HepG2 (cell line): ENCODE results near the gene PDE3A. TPM values are rescaled to one million over a fixed set of nuclear protein-coding genes. Genes with fewer than 3 reads are reported as not detected.

Experiments used
- CREM ChIP-seq, 2 experiments: sonication (generic) in 1 of 2; formaldehyde crosslinking in 1 of 2; IDR thresholded peaks; 2 replicates each; pipeline versions ENCODE4 v1.4.0 to v1.6.1; 2016 to 2020; ENCODE audit warnings: antibody characterized with exemption in 1 of 2, mild to moderate bottlenecking in 1 of 2, missing genetic modification reagents in 1 of 2
- GPBP1L1 ChIP-seq: sonication (generic); formaldehyde crosslinking; IDR thresholded peaks from 2 replicates; pipeline ENCODE4 v1.5.0; 2020; ENCODE audit warnings: mild to moderate bottlenecking, missing genetic modification reagents
- HIC2 ChIP-seq: sonication (generic); formaldehyde crosslinking; IDR thresholded peaks from 2 replicates; pipeline ENCODE4 v1.9.0; 2022; ENCODE audit warnings: low read depth, missing genetic modification reagents
- IRF2 ChIP-seq: IDR thresholded peaks from 2 replicates; pipeline ENCODE4 v1.6.1; 2018; ENCODE audit warnings: missing genetic modification reagents, missing compliant biosample characterization
- RELA ChIP-seq: sonication (generic); formaldehyde crosslinking; IDR thresholded peaks from 2 replicates; pipeline ENCODE4 v1.4.0; 2020; ENCODE audit warnings: missing genetic modification reagents
- RERE ChIP-seq: IDR thresholded peaks from 2 replicates; pipeline ENCODE4 v1.6.1; 2016; ENCODE audit warnings: low read depth, missing genetic modification reagents, missing compliant biosample characterization
- SNAPC5 ChIP-seq: sonication (generic); formaldehyde crosslinking; IDR thresholded peaks from 2 replicates; pipeline ENCODE4 v1.8.1; 2023; ENCODE audit warnings: mild to moderate bottlenecking, missing genetic modification reagents, borderline replicate concordance
- SOX6 ChIP-seq, 2 experiments: fragments of 450-650 bp in 1 of 2; sonication (generic) in 1 of 2; formaldehyde crosslinking in 1 of 2; IDR thresholded peaks; 2 replicates each; pipeline versions ENCODE4 v1.4.0 to v1.6.1; 2017 to 2020; ENCODE audit warnings: antibody characterized with exemption in 1 of 2, mild to moderate bottlenecking in 1 of 2, missing genetic modification reagents in 1 of 2
- TOPORS ChIP-seq: sonication (generic); formaldehyde crosslinking; IDR thresholded peaks from 2 replicates; pipeline ENCODE4 v1.8.0; 2023; ENCODE audit warnings: mild to moderate bottlenecking, missing genetic modification reagents
- WIZ ChIP-seq: sonication (generic); formaldehyde crosslinking; IDR thresholded peaks from 2 replicates; pipeline ENCODE4 v1.5.1; 2020; ENCODE audit warnings: mild to moderate bottlenecking, missing genetic modification reagents
- ZBTB8A ChIP-seq: sonication (generic); formaldehyde crosslinking; IDR thresholded peaks from 2 replicates; pipeline ENCODE4 v1.4.0; 2020; ENCODE audit warnings: mild to moderate bottlenecking, low read depth, missing genetic modification reagents, borderline replicate concordance
- ZNF280B ChIP-seq: sonication (generic); formaldehyde crosslinking; IDR thresholded peaks from 2 replicates; pipeline ENCODE4 v1.5.0; 2020; ENCODE audit warnings: missing genetic modification reagents, mild to moderate bottlenecking, borderline replicate concordance
- ZNF282 ChIP-seq: fragments of 450-650 bp; IDR thresholded peaks from 2 replicates; pipeline ENCODE4 v1.6.1; 2018; ENCODE audit not compliant: partially characterized antibody
- ZNF788 ChIP-seq: sonication (generic); formaldehyde crosslinking; IDR thresholded peaks from 2 replicates; pipeline ENCODE4 v1.5.0; 2020; ENCODE audit warnings: mild to moderate bottlenecking, missing genetic modification reagents, borderline replicate concordance
- polyA plus RNA-seq, 8 experiments: library from polyadenylated mRNA; depleted of rRNA in 3 of 8; stranded (reverse) in 7 of 8; unstranded in 1 of 8; fragments of >200 nt; fragmentation: Illumina TruSeq in 4 of 8; extraction: Trizol in 4 of 8; gene quantifications; 2 replicates each; pipeline versions ENCODE4 v1.2.1 to v1.2.3, GENCODE V29; 2011 to 2016; ENCODE audit warnings: low read depth in 4 of 8, missing spikeins in 1 of 8, mixed read lengths in 1 of 8; ENCODE audit not compliant: insufficient read depth in 1 of 8
- total RNA-seq, 5 experiments: library from RNA; depleted of rRNA; stranded (reverse); fragments of >200 nt; fragmentation: Illumina TruSeq; extraction: Trizol; gene quantifications; 2 replicates each; pipeline ENCODE4 v1.2.3, GENCODE V29; 2016; ENCODE audit warnings: low read depth in 1 of 5

Gene PDE3A
- total and polyA plus RNA-seq, 2 of the 13 experiments (the other 11 are each of a cell fraction or from before 2014, with no cell fraction given), result 0.77 to 1.5 TPM

GRCh38 chr12:20345866-20346265 lies 22.5 kb upstream of the PDE3A start (continued):
- TF ChIP-seq HIC2, result no peak
- no peak for TF ChIP-seq ZNF282
- TF ChIP-seq ZNF788 (CRISPR knock-in tag), result no peak
- TF ChIP-seq SNAPC5 (CRISPR knock-in tag), result no peak
- no peak for TF ChIP-seq CREM (IDR thresholded peaks at IDR 0.05)
- TF ChIP-seq CREM (CRISPR knock-in tag; IDR thresholded peaks at IDR 0.05), result no peak
- no peak for TF ChIP-seq ZBTB8A (CRISPR knock-in tag)
- no peak for TF ChIP-seq WIZ
- TF ChIP-seq ZNF280B (CRISPR knock-in tag), result no peak
- TF ChIP-seq RELA (CRISPR knock-in tag), result no peak
- TF ChIP-seq TOPORS, result no peak
- TF ChIP-seq GPBP1L1 (CRISPR knock-in tag), result no peak
- no peak for TF ChIP-seq SOX6 (IDR thresholded peaks at IDR 0.05)
- no peak for TF ChIP-seq SOX6 (CRISPR knock-in tag; IDR thresholded peaks at IDR 0.05)
- no peak for TF ChIP-seq RERE (CRISPR knock-in tag)
- TF ChIP-seq IRF2 (CRISPR knock-in tag), result no peak
